GM15510 (cell line): ENCODE data around the gene MCM7.

Experiments
- POLR2A ChIP-seq: IDR thresholded peaks from 3 replicates; pipeline ENCODE4 v1.6.1; 2011; ENCODE audit warnings: borderline replicate concordance; ENCODE audit not compliant: insufficient read length; ENCODE audit errors: extremely low read depth

MCM7 gene

GRCh38 chr7:100088621-100089457, 12.4 kb downstream of the MCM7 start, which contains the start of gene COPS6:
TSS of gene COPS6 (plus strand) at chr7:100088969. CDS start at chr7:100088991, 22 bp downstream.
- peak; percentile 98 for TF ChIP-seq POLR2A

DNA sequence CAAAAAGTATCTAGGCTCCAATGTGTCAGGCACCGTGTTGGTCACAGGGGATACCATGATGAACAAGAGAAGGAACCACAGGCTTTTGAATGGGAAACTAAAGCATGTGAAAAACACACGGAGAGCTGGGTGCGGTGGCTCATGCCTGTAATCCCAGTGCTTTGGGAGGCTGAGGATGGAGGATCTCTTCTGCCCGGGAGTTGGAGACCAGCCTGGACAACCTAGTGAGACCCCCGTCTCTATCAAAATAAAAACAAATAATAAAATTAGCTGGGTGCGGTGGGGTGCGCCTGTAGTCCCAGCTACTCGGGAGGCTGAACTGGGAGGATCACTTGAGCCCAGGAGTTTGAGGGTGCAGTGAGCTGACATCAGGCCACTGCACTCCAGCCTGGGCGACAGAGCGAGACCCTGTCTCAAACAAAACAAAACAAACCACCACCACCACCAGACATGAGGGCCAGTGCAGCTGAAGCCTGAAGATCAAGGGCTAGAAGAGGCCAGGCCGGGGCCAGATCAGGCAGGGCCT, 13.0 kb downstream of the MCM7 start:
- TF ChIP-seq POLR2A = no peak

GRCh38 chr7:100087055-100087750, 14.0 kb downstream of the MCM7 start:
- TF ChIP-seq POLR2A = no peak

- TF ChIP-seq POLR2A = no peak
Observed at GRCh38 chr7:100085515-100085914, 15.7 kb downstream of the MCM7 start.

DNA sequence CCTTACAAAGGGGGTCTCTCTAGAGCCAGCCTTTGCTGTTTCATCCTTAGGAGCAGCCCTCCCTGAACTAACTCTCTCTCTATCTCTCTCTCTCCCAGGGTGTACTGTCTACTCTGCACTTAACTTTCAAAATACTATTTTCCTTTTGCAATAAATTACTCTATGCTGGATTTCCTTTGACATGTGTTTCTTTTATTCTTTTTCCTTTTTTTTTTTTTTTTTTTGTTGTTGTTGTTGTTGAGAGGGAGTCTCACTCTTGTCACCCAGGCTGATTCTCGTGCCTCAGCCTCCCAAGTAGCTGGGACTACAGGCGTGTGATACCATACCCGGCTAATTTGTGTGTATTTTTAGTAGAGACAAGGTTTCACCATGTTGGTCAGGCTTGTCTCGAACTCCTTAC, 18.2 kb downstream of the MCM7 start:
- TF ChIP-seq POLR2A = no peak

GRCh38 chr7:100081535-100082102, 19.6 kb downstream of the MCM7 start, which contains the start of gene ZNF3:
TSS of gene ZNF3 (minus strand) at chr7:100081723. CDS start at chr7:100077357, 4,366 bp downstream.
- peak; percentile 62 for TF ChIP-seq POLR2A

- TF ChIP-seq POLR2A = no peak
Observed at GRCh38 chr7:100080907-100081534, 20.2 kb downstream of the MCM7 start.

DNA sequence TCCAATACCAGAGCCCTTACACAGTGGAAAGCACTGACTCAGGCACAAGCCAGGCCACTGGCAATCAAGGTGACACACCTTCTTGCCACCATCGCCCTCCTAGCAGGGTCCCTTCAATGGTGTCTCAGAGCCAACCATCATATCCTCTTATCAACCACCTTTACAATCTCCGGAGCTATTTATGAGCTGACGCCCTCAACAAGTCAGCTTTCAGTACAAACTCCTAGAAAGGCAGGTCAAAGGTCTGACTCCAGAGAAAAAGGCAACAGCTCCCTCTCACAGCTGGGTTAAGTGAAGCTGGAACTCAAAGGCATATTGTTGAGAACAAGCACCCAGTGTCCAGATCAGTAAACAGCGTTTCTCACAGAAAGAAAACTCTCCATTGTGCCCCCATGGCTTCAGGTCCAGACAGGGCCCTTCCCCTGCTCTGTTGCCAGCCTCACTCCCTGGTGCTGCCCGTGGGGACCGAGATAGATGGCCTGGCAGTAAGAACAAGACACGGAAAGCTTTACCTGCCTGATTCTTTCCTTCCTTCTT, 22.1 kb downstream of the MCM7 start:
- no peak for TF ChIP-seq POLR2A

- no peak for TF ChIP-seq POLR2A
Observed at GRCh38 chr7:100077205-100077604, 24.0 kb downstream of the MCM7 start.

GRCh38 chr7:100075418-100075817, 25.8 kb downstream of the MCM7 start:
- TF ChIP-seq POLR2A = no peak

DNA sequence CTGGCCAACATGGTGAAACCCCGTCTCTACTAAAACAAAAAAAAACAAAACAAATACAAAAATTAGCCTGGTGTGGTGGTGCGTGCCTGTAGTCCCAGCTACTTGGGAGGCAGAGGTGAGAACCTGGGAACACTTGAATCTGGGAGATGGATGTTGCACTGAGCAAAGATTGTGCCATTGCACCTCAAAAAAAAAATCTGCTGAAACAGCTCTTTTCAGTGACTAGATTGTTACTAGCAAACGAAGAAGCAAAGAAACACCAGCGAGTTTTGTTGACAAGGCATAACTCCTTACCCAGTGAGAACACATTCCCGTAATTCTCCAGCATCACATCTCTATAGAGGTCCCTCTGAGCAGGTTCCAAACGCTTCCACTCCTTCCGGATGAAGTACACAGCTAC, 26.4 kb downstream of the MCM7 start:
- no peak for TF ChIP-seq POLR2A

DNA sequence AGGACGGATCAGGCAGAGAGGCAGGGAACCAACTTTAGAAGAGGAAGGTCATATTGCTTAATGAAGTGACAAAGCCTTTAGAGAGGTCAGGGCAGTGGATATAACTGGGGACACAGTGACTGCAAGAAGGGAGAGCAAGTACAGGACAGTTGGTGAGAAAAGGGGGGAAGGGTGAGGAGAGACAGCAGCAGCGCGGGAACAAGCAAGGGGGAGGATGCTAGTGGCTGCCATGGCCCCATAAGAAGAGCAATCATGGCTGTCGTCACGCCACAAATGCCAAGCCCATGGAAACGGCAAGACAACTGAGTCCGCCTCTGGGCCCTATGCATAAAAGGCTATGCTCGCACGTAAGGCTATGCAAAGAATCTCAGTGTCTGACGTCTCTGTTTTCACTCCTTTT, 28.7 kb downstream of the MCM7 start:
- no peak for TF ChIP-seq POLR2A

DNA sequence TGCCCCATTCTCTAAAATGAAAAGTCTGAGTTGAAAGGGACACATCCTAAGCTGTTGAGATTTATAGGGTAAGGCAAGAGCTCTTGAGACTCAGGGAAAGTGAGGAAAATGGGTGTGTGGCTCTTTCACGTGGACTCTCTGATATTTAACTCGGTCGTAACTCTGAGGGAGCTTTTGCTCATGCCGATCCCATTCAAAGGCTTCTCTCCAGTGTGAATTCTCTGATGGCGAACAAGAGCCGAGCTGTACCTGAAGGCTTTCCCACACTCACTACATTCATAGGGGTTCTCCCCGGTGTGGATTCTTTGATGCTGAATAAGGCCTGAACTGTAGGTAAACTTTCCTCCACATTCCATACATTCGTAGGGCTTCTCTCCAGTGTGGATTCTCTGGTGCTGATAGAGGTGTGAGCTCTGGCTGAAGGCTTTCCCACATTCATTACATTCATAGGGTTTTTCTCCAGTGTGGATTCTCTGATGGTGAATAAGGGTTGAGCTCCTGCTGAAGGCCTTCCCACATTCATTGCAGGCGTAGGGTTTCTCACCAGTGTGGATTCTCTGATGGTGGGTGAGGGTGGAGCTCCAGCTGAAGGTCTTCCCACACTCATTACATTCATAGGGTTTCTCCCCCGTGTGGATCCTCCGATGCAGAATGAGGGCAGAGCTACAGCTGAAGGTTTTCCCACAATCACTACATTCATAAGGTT, 30.0 kb downstream of the MCM7 start:
- TF ChIP-seq POLR2A = no peak

- TF ChIP-seq POLR2A = no peak
Observed at GRCh38 chr7:100069991-100070390, 31.2 kb downstream of the MCM7 start.

GRCh38 chr7:100066953-100067352, 34.2 kb downstream of the MCM7 start:
- TF ChIP-seq POLR2A = no peak
